ENCODE measurements around the gene MAGI2. TPM values are rescaled to one million over a fixed set of nuclear protein-coding genes. Genes with fewer than 3 reads are reported as not detected.

MAGI2 gene
- total RNA-seq, 3 donors from 2014 or later (not counting 1 experiment from before 2014, with no cell fraction given), result 0.09 to 0.48 (median 0.27) TPM

- Histone ChIP-seq H3K27me3 (ENCODE audit: control insufficient read depth, insufficient read depth, low read length) (no peaks in the 10 kb centered on the region), H3K4me3 (ENCODE audit: low read length) (no peak overlapping the region), H3K27ac (ENCODE audit: low read length) (no peak overlapping the region), H3K9me3 (ENCODE audit: control insufficient read depth, insufficient read depth, low read length) (no peaks in the 10 kb centered on the region), H3K36me3 (ENCODE audit: control insufficient read depth, insufficient read depth, low read length) (no peaks in the 10 kb centered on the region), H3K4me1 (ENCODE audit: control insufficient read depth, insufficient read depth, low read length) (peaks cover 13% of the 10 kb centered on the region)
- Mint-ChIP-seq H3K9me3 (no peaks in the 10 kb centered on the region), H3K27ac (no peak overlapping the region), H3K36me3 (no peaks in the 10 kb centered on the region), H3K4me3 (no peak overlapping the region), H3K4me1 (peaks cover 11 to 12% of the 10 kb centered on the region in 2 donors), H3K27me3 (ENCODE audit: low read depth in 2 of 2) (peaks cover 23 to 41% of the 10 kb centered on the region in 2 donors)
- intact Hi-C loops (cut with micrococcal nuclease), result no loop called here
- no peak for DNase-seq
- no peak for ATAC-seq
- 96% methylated on average over 4 of the region's 5 CpGs for WGBS (ENCODE audit: insufficient coverage)
- no peak for TF ChIP-seq CTCF (IDR thresholded peaks at IDR 0.05)
Observed at GRCh38 chr7:78015574-78016260, 1437.8 kb downstream of the MAGI2 start.

GRCh38 chr7:78014401-78014800, 1439.1 kb downstream of the MAGI2 start:
- TF ChIP-seq CTCF (IDR thresholded peaks at IDR 0.05), result no peak
- Histone ChIP-seq H3K36me3 (ENCODE audit: control insufficient read depth, insufficient read depth, low read length) (no peaks in the 10 kb centered on the region), H3K27me3 (ENCODE audit: control insufficient read depth, insufficient read depth, low read length) (no peaks in the 10 kb centered on the region), H3K4me3 (ENCODE audit: low read length) (no peak overlapping the region), H3K4me1 (ENCODE audit: control insufficient read depth, insufficient read depth, low read length) (peaks cover 7% of the 10 kb centered on the region), H3K9me3 (ENCODE audit: control insufficient read depth, insufficient read depth, low read length) (no peaks in the 10 kb centered on the region), H3K27ac (ENCODE audit: low read length) (no peak overlapping the region)
- H3K27me3 Mint-ChIP-seq (ENCODE audit: low read depth in 2 of 2), result peaks cover 23 to 41% of the 10 kb centered on the region in 2 donors
- peaks cover 5 to 6% of the 10 kb centered on the region in 2 donors for H3K4me1 Mint-ChIP-seq
- no peaks in the 10 kb centered on the region for H3K9me3 Mint-ChIP-seq
- DNase-seq (no peak), ATAC-seq (no peak)
- intact Hi-C loops (cut with micrococcal nuclease), result no loop called here
- WGBS (ENCODE audit: insufficient coverage), result 87% methylated on average over 3 of the region's 3 CpGs
- H3K4me3 Mint-ChIP-seq, result no peak overlapping the region
- no peaks in the 10 kb centered on the region for H3K36me3 Mint-ChIP-seq
- H3K27ac Mint-ChIP-seq, result no peak overlapping the region

GRCh38 chr7:78013386-78013785, 1440.1 kb downstream of the MAGI2 start:
- Histone ChIP-seq H3K36me3 (ENCODE audit: control insufficient read depth, insufficient read depth, low read length) (no peaks in the 10 kb centered on the region), H3K9me3 (ENCODE audit: control insufficient read depth, insufficient read depth, low read length) (no peaks in the 10 kb centered on the region), H3K27ac (ENCODE audit: low read length) (no peak overlapping the region), H3K4me3 (ENCODE audit: low read length) (no peak overlapping the region), H3K4me1 (ENCODE audit: control insufficient read depth, insufficient read depth, low read length) (no peaks in the 10 kb centered on the region), H3K27me3 (ENCODE audit: control insufficient read depth, insufficient read depth, low read length) (no peaks in the 10 kb centered on the region)
- H3K4me1 Mint-ChIP-seq, result no peaks in the 10 kb centered on the region
- intact Hi-C loops (cut with micrococcal nuclease), result no loop called here
- ATAC-seq, result no peak
- no peak for TF ChIP-seq CTCF (IDR thresholded peaks at IDR 0.05)
- H3K9me3 Mint-ChIP-seq, result no peaks in the 10 kb centered on the region
- no peak overlapping the region for H3K4me3 Mint-ChIP-seq
- WGBS (ENCODE audit: insufficient coverage), result 89% methylated on average over 3 of the region's 3 CpGs
- H3K27me3 Mint-ChIP-seq (ENCODE audit: low read depth in 2 of 2), result peaks cover 21 to 41% of the 10 kb centered on the region in 2 donors
- DNase-seq, result no peak
- no peak overlapping the region for H3K27ac Mint-ChIP-seq
- H3K36me3 Mint-ChIP-seq, result no peaks in the 10 kb centered on the region

- Mint-ChIP-seq H3K27me3 (ENCODE audit: low read depth in 2 of 2) (peaks cover 18 to 30% of the 10 kb centered on the region in 2 donors), H3K4me3 (no peak overlapping the region), H3K4me1 (no peaks in the 10 kb centered on the region), H3K36me3 (no peaks in the 10 kb centered on the region), H3K9me3 (no peaks in the 10 kb centered on the region), H3K27ac (no peak overlapping the region)
- no peaks in the 10 kb centered on the region for H3K9me3 ChIP-seq (ENCODE audit: control insufficient read depth, insufficient read depth, low read length)
- no peaks in the 10 kb centered on the region for H3K36me3 ChIP-seq (ENCODE audit: control insufficient read depth, insufficient read depth, low read length)
- no peak for ATAC-seq
- H3K27ac ChIP-seq (ENCODE audit: low read length), result no peak overlapping the region
- no peaks in the 10 kb centered on the region for H3K27me3 ChIP-seq (ENCODE audit: control insufficient read depth, insufficient read depth, low read length)
- no peaks in the 10 kb centered on the region for H3K4me1 ChIP-seq (ENCODE audit: control insufficient read depth, insufficient read depth, low read length)
- no peak overlapping the region for H3K4me3 ChIP-seq (ENCODE audit: low read length)
- no peak for TF ChIP-seq CTCF (IDR thresholded peaks at IDR 0.05)
- WGBS (ENCODE audit: insufficient coverage), result 75% methylated on average over 2 of the region's 5 CpGs
- intact Hi-C loops (cut with micrococcal nuclease), result no loop called here
- no peak for DNase-seq
Observed at GRCh38 chr7:78011642-78012041, 1441.8 kb downstream of the MAGI2 start.

All from natural killer cell (primary cell).